DND-41 (cell line): ENCODE measurements around the gene COPZ1.

Source experiments
- EZH2 ChIP-seq: IDR thresholded peaks from 3 replicates; pipeline ENCODE4 v1.6.1; 2012; ENCODE audit warnings: borderline replicate concordance, low read depth, mild to moderate bottlenecking, moderate library complexity, low read length, inconsistent platforms; ENCODE audit not compliant: severe bottlenecking
- TF ChIP-seq, protein P1 (sequence below): IDR thresholded peaks from 2 replicates; pipeline ENCODE4 v1.5.1; 2012; ENCODE audit warnings: borderline replicate concordance, low read length, moderate library complexity, mild to moderate bottlenecking; ENCODE audit not compliant: poor library complexity, severe bottlenecking; ENCODE audit errors: extremely low read depth

DNA sequence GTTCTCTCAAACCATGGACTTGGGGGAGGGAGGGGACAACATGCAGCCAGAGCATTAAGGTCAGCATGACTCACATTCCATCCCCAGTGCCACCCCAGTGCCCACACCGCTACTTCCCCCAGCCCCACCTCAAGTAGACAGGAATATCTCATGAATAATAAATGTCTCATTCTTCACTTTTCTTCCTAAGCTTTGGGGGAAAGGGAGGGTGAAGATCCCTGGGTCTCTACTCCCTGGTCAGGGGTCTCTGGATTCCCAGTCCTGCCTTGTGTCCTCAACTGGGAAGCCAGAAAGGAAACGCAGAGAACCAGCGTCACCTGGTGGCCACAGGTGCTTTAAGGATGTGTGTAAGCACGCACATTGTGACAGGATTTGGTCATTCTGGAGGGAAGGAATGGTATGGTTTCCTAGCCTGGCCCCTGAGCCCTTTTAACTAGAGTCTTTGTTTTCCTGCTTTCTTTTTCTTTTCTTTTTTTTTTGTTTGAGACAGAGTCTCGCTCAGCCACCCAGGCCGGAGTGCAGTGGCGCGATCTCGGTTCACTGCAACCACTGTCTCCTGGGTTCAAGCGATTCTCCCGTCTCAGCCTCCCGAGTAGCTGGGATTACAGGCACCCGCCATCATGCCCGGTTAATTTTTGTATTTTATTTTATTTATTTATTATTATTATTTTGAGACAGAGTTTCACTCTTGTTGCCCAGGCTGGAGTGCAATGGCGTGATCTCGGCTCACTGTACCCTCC, 36.0 kb downstream of the COPZ1 start:
- TF ChIP-seq, protein P1, sequence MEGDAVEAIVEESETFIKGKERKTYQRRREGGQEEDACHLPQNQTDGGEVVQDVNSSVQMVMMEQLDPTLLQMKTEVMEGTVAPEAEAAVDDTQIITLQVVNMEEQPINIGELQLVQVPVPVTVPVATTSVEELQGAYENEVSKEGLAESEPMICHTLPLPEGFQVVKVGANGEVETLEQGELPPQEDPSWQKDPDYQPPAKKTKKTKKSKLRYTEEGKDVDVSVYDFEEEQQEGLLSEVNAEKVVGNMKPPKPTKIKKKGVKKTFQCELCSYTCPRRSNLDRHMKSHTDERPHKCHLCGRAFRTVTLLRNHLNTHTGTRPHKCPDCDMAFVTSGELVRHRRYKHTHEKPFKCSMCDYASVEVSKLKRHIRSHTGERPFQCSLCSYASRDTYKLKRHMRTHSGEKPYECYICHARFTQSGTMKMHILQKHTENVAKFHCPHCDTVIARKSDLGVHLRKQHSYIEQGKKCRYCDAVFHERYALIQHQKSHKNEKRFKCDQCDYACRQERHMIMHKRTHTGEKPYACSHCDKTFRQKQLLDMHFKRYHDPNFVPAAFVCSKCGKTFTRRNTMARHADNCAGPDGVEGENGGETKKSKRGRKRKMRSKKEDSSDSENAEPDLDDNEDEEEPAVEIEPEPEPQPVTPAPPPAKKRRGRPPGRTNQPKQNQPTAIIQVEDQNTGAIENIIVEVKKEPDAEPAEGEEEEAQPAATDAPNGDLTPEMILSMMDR = peak; percentile 85
- TF ChIP-seq EZH2 = no peak
